Brain microvascular endothelial cell (primary cell): ENCODE results near the gene SELE.
"Not testable (repeated sequence)": the region's sequence is repeated elsewhere in the genome, so short reads cannot be mapped to it uniquely, and the experiment has no call there.

ENCODE experiments used
- DNase-seq: peaks from one replicate; pipeline ENCODE4 v3.0.0-alpha.2; 2020
- H3K27ac ChIP-seq: fragments of 250-450 bp; sonication (Bioruptor Pico); 2 replicates; pipeline ENCODE4 v1.5.1; 2020; ENCODE audit warnings: mild to moderate bottlenecking, moderate library complexity
- H3K27me3 ChIP-seq: fragments of 250-450 bp; sonication (Bioruptor Pico); replicated peaks from 2 replicates; pipeline ENCODE4 v1.5.1; 2020; ENCODE audit warnings: mild to moderate bottlenecking
- H3K36me3 ChIP-seq: fragments of 250-450 bp; sonication (Bioruptor Pico); replicated peaks from 2 replicates; pipeline ENCODE4 v1.5.1; 2020; ENCODE audit warnings: mild to moderate bottlenecking
- H3K4me3 ChIP-seq: 2 replicates; pipeline ENCODE4 v1.5.1; 2011; ENCODE audit warnings: low read depth, mild to moderate bottlenecking, control low read depth, low read length, moderate library complexity
- CTCF ChIP-seq: IDR thresholded peaks from 2 replicates; pipeline ENCODE4 v1.5.1; 2011; ENCODE audit warnings: low read depth, mild to moderate bottlenecking, moderate library complexity, low read length, control low read depth, inconsistent platforms; ENCODE audit errors: missing control alignments
- in situ Hi-C: cut with HindIII; loops from 2 replicates; pipeline ENCODE4 v1.10.0; 2017; ENCODE audit warnings: low sequenced_read_pairs, low pct_ligation_motif_present

The SELE gene

DNA sequence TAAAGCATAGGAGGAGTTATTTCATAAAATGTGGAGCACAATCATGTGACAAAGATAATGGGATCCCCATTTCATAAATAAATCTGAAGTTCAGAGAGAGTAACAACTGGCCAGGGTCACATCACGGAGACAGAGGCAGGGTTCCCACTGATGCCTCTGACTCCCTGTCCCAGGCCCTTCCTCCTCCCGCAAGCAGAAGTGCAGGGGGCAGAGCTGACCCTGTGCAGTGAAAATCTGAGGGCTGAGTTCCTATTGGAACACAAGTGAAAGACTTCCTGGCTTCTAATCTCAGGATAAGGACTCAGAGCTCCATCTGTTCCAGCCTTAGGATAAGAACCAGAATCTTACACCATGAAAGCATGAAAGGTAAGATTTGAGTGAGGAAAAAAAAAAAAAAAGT is 44.5 kb downstream of the SELE start:
- no peak overlapping the region for H3K4me3 ChIP-seq
- no peaks in the 10 kb centered on the region for H3K36me3 ChIP-seq
- TF ChIP-seq CTCF = no peak
- H3K27ac ChIP-seq = no peak overlapping the region
- H3K27me3 ChIP-seq = no peaks in the 10 kb centered on the region
- DNase-seq = no peak
- in situ Hi-C loops = no loop called here

- H3K36me3 ChIP-seq, DNase-seq, H3K27ac ChIP-seq: not testable (repeated sequence)
Observed at GRCh38 chr1:169688377-169688776, 45.5 kb downstream of the SELE start.

GRCh38 chr1:169683661-169684060 is 50.2 kb downstream of the SELE start:
- Histone ChIP-seq H3K36me3 (no peaks in the 10 kb centered on the region), H3K27ac (no peak overlapping the region), H3K4me3 (no peak overlapping the region), H3K27me3 (peaks cover 4% of the 10 kb centered on the region)
- in situ Hi-C loops = no loop called here
- TF ChIP-seq CTCF = no peak
- no peak for DNase-seq

More at GRCh38 chr1:169688377-169688776, 45.5 kb downstream of the SELE start:
- in situ Hi-C loops, H3K4me3 ChIP-seq, H3K27me3 ChIP-seq: not testable (repeated sequence)

DNA sequence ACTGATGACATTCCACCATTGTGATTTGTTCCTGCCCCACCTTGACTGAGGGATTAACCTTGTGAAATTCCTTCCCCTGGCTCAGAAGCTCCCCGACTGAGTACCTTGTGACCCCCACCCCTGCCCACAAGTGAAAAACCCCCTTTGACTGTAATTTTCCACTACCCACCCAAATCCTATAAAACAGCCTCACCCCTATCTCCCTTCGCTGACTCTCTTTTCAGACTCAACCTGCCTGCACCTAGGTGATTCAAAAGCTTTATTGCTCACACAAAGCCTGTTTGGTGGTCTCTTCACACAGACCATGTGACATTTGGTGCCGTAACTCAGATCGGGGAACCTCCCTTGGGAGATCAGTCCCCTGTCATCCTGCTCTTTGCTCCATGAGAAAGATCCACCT is 50.7 kb downstream of the SELE start:
- not testable (repeated sequence) for H3K27ac ChIP-seq

DNA sequence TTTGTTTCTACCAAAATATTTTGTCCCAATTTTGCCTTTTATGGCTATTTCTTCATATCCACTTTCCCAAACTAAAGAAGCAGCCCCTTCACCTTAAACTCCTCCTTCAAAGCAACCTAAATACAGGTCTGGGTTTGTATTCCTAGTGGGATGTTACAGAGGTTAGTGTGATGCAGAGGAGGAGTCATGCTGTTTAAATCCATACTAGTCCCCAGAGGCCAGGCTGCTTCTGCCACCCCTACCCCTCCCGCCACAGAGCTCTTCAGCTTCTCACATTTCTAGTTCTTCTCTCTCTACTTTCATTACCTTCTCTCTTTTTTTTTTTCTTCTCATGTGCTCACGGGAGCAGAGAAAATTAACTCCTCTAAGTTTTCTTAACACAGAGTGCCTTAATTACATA is 51.8 kb downstream of the SELE start:
- peaks cover 4% of the 10 kb centered on the region for H3K27me3 ChIP-seq
- TF ChIP-seq CTCF = no peak
- H3K36me3 ChIP-seq = no peaks in the 10 kb centered on the region
- H3K27ac ChIP-seq = no peak overlapping the region
- no peak for DNase-seq
- no peak overlapping the region for H3K4me3 ChIP-seq
- in situ Hi-C loops = no loop called here

More for the DNA sequence above, 50.7 kb downstream of the SELE start:
- H3K27me3 ChIP-seq, H3K4me3 ChIP-seq, H3K36me3 ChIP-seq, in situ Hi-C loops, DNase-seq: not testable (repeated sequence)

DNA sequence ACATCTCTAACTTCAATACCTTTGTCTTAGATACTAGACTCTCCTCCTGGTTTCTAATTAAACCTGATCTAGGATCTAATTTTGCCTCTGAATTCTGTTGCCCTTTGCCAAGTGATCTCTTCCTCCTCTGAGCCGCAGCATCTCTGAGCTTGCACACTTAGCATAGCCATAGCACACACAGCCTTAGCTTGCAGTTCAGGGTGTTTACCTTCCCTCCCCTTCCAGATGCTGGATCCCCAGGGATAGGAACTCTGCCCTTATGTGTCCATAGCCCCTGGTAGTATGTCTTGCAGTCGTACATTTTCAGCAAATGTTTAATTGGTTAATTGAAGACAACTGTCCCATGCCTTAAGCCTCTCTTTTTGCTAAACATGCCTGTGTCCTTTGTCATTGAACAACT is 52.7 kb downstream of the SELE start:
- DNase-seq = no peak
- in situ Hi-C loops = no loop called here
- H3K36me3 ChIP-seq = no peaks in the 10 kb centered on the region
- H3K27ac ChIP-seq = no peak overlapping the region
- no peak overlapping the region for H3K4me3 ChIP-seq
- H3K27me3 ChIP-seq = peaks cover 4% of the 10 kb centered on the region
- TF ChIP-seq CTCF = no peak

DNA sequence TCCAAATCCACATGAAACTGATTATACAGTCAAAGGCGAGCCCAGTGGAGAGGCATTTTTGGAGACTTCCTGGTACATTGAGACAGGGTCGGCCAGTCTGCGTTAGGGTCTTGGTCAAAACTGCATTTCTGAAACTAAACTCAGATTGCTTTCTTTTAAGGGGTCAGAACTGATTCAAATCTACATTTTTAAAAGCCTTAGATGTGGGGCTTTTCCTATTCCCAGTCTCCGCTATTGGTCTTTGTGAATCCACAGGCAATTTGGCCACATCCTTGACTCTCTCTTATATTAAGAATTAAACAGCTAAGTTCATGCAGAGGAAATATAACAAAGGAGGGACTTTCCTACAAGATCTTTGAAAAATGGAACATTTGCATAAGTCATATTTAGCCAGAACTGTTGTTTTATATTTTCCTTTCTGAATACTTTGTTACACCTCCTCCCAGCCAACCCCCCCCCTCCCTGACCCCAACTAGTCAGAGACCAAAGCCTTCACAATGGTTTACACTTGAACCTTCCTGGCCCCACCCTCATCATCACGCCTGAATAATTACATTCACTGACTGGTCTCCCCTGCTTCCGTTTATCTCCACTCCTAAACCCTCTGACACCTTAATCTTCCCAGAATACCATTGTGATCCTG is 53.4 kb downstream of the SELE start:
- no peak overlapping the region for H3K27ac ChIP-seq
- H3K36me3 ChIP-seq = no peaks in the 10 kb centered on the region
- no peak for DNase-seq
- peaks cover 4% of the 10 kb centered on the region for H3K27me3 ChIP-seq
- TF ChIP-seq CTCF = no peak
- in situ Hi-C loops = no loop called here
- H3K4me3 ChIP-seq = no peak overlapping the region
